Measurements from ENCODE around the gene TAOK3. TPM values are rescaled to one million over a fixed set of nuclear protein-coding genes. Genes with fewer than 3 reads are reported as not detected.
A peak's percentile ranks its signal among the peaks of the same experiment; 100 is the strongest.

Gene TAOK3
- total and polyA plus RNA-seq, 2 of the 4 experiments (the other 2 are of a cell fraction) = 26.3 to 54.5 TPM

GRCh38 chr12:118327391-118327790 is 45.3 kb downstream of the TAOK3 start:
- Histone ChIP-seq H4K5ac (ENCODE audit: low read depth, low read length) (no peak overlapping the region), H4K20me1 (ENCODE audit: insufficient read depth, low read length) (no peaks in the 10 kb centered on the region), H3K4me1 (ENCODE audit: control insufficient read depth, insufficient read depth, low read length) (peaks cover 10% of the 10 kb centered on the region), H2BK15ac (ENCODE audit: low read depth, low read length) (no peak overlapping the region), H2BK5ac (ENCODE audit: low read depth, low read length, poor library complexity, severe bottlenecking) (peak overlapping the region; percentile 58), H3K18ac (ENCODE audit: low read depth, low read length) (no peak overlapping the region; the same call in 1 of the 2 replicates), H2BK120ac (ENCODE audit: low read depth, low read length) (no peak overlapping the region), H3K27ac (ENCODE audit: insufficient read depth, low read length) (peak overlapping the region; percentile 17; the same call in 1 of the 2 replicates), H3K36me3 (ENCODE audit: control insufficient read depth, insufficient read depth, low read length) (no peaks in the 10 kb centered on the region), H3K9ac (ENCODE audit: low read depth, low read length) (no peak overlapping the region), H3K14ac (replicated peaks; ENCODE audit: low read depth, low read length) (no peak overlapping the region), H2BK20ac (ENCODE audit: low read depth, low read length) (no peak overlapping the region), H2AK5ac (ENCODE audit: low read depth, low read length) (no peak overlapping the region), H3K4me2 (ENCODE audit: low read depth, low read length) (no peak overlapping the region), H4K91ac (ENCODE audit: insufficient read depth, low read depth, low read length) (no peak overlapping the region), H3K4me3 (ENCODE audit: insufficient read depth, low read depth, low read length) (no peak overlapping the region), H3K23ac (ENCODE audit: low read depth, low read length) (no peak overlapping the region), H2AK9ac (replicated peaks; ENCODE audit: low read depth, low read length, poor library complexity) (no peak overlapping the region), H4K8ac (ENCODE audit: low read depth in 2 of 2, low read length in 2 of 2) (no peak overlapping the region; a peak in 1 of 4 replicates), H3K79me1 (ENCODE audit: low read depth in 1 of 2, low read length in 2 of 2) (peaks cover 6 to 33% of the 10 kb centered on the region in 2 experiments; a peak in 3 of 4 replicates), H3K9me3 (ENCODE audit: control insufficient read depth, insufficient read depth, low read length) (no peaks in the 10 kb centered on the region), H3K9me1 (ENCODE audit: insufficient read depth, low read length) (no peaks in the 10 kb centered on the region; the same call in 1 of the 2 replicates), H3K56ac (ENCODE audit: extremely low read depth, insufficient read depth, low read length) (no peak overlapping the region), H3K4ac (ENCODE audit: low read depth, low read length) (no peak overlapping the region), H2AFZ (replicated peaks; ENCODE audit: low read length, poor library complexity) (no peak overlapping the region), H3K27me3 (ENCODE audit: control insufficient read depth, insufficient read depth, low read length) (no peaks in the 10 kb centered on the region)
- ChIA-PET POLR2A (ENCODE audit: unreplicated experiment) (interaction anchor here (0.6 kb wide), 1 partner anchor 17 kb away, joined by 3 read pairs; no protein-coding TSS in a partner anchor), CTCF (no interaction called here)
- no peak for TF ChIP-seq USF2 (IDR thresholded peaks at IDR 0.05; ENCODE audit: low read depth, low read length)
- no peak for TF ChIP-seq CHD1 (IDR thresholded peaks at IDR 0.05; ENCODE audit: low read depth, low read length)
- TF ChIP-seq MAFK (IDR thresholded peaks at IDR 0.05; ENCODE audit: low read depth, low read length) = no peak
- no peak for TF ChIP-seq BHLHE40 (IDR thresholded peaks at IDR 0.05; ENCODE audit: low read depth, low read length)
- TF ChIP-seq MXI1 (IDR thresholded peaks at IDR 0.05; ENCODE audit: borderline replicate concordance, low read depth, low read length) = no peak
- no peak for TF ChIP-seq ELK1 (IDR thresholded peaks at IDR 0.05; ENCODE audit: borderline replicate concordance, low read depth, low read length)
- TF ChIP-seq RFX5 (IDR thresholded peaks at IDR 0.05; ENCODE audit: low read depth, low read length) = no peak
- TF ChIP-seq NFE2L2 (IDR thresholded peaks at IDR 0.05; ENCODE audit: low read depth, low read length) = no peak
- no peak for TF ChIP-seq CTCF (conservative IDR thresholded peaks at IDR 0.05; ENCODE audit: low read depth, low read length)
- TF ChIP-seq POLR2A (IDR thresholded peaks at IDR 0.05; ENCODE audit: low read depth, low read length) = no peak
- no peak for TF ChIP-seq RAD21 (IDR thresholded peaks at IDR 0.05; ENCODE audit: low read length)
- TF ChIP-seq FOS (IDR thresholded peaks at IDR 0.05; ENCODE audit: low read depth, low read length) = no peak
- no peak for TF ChIP-seq SMC3 (IDR thresholded peaks at IDR 0.05; ENCODE audit: low read depth, low read length)
- no peak for TF ChIP-seq MAZ (IDR thresholded peaks at IDR 0.05; ENCODE audit: borderline replicate concordance, low read depth, low read length)
- intact Hi-C loops (cut with micrococcal nuclease) (no loop called here), in situ Hi-C loops (cut with MboI; ENCODE audit: low sequenced_read_pairs) (no loop called here), dilution Hi-C loops (cut with HindIII; ENCODE audit: low sequenced_read_pairs, unreplicated experiment) (no loop called here)
- BruUV-seq (replicated peaks) = no TSS peak
- no peak for ATAC-seq (ENCODE audit: low read depth)
- peak; percentile 33 for DNase-seq
